GM12878 (cell line): Measurements from ENCODE around the gene NUB1. TPM values are rescaled to one million over a fixed set of nuclear protein-coding genes. Genes with fewer than 3 reads are reported as not detected.

ENCODE experiments used
- ATAC-seq: fragments of 200-7000 bp; cut with Tn5 transposase; 3 replicates; pipeline ENCODE4 v1.9.1; 2020; ENCODE audit warnings: mild to moderate bottlenecking, moderate library complexity
- BruUV-seq: library from RNA; stranded (reverse); fragments of 400-500 nt; replicated peaks from 2 replicates; lab custom pipeline; 2021; lab: Mats Ljungman, UMichigan
- CTCF ChIA-PET: fragments of 300-600 bp; sonication (Branson Sonifier 250); formaldehyde crosslinking; extraction: SDS; loops from one replicate; lab custom pipeline; 2021; ENCODE audit warnings: inconsistent platforms; lab: Yijun Ruan, JAX
- POLR2A ChIA-PET: fragments of 350-600 bp; formaldehyde crosslinking; extraction: SDS; loops from one replicate; lab custom pipeline; 2021; ENCODE audit warnings: inconsistent platforms; lab: Charles Lee
- RAD21 ChIA-PET: fragments of 300-600 bp; sonication (Branson Sonifier 250); formaldehyde crosslinking; loops from one replicate; lab custom pipeline; 2023; ENCODE audit warnings: antibody characterized with exemption; ENCODE audit not compliant: unreplicated experiment; lab: Charles Lee
- SMC1A ChIA-PET: fragments of 300-600 bp; sonication (Branson Sonifier 250); formaldehyde crosslinking; loops from one replicate; lab custom pipeline; 2023; ENCODE audit not compliant: unreplicated experiment, uncharacterized antibody; lab: Charles Lee
- DNase-seq: peaks from one replicate; pipeline ENCODE4 v3.0.0-alpha.2; 2011; ENCODE audit warnings: low read depth, low spot score
- FAIRE-seq: peaks from 3 replicates; lab custom pipeline; 2011; peaks lifted over from hg19 to GRCh38; lab: Jason Lieb, UNC
- H2AFZ ChIP-seq: 2 replicates; pipeline ENCODE4 v1.6.0; 2011; ENCODE audit warnings: low read depth, low read length, control low read depth; ENCODE audit not compliant: control insufficient read depth
- H3K27ac ChIP-seq: 2 replicates; pipeline ENCODE4 v1.5.1; 2011; ENCODE audit warnings: control low read depth; ENCODE audit not compliant: control insufficient read depth, insufficient read depth
- H3K27me3 ChIP-seq, 2 experiments: replicated peaks in 1 of 2; 2 replicates each; pipeline versions ENCODE4 v1.6.0 to v1.6.1; 2011; ENCODE audit warnings: low read length in 1 of 2; ENCODE audit not compliant: control insufficient read depth in 2 of 2, insufficient read depth in 2 of 2
- H3K36me3 ChIP-seq, 2 experiments: 2 replicates each; pipeline ENCODE4 v1.5.1; 2011; ENCODE audit warnings: low read length in 1 of 2; ENCODE audit not compliant: control insufficient read depth in 2 of 2, insufficient read depth in 2 of 2
- H3K4me1 ChIP-seq: 2 replicates; pipeline ENCODE4 v1.6.1; 2011; ENCODE audit warnings: mild to moderate bottlenecking, low read length, moderate library complexity, mixed read lengths; ENCODE audit not compliant: control insufficient read depth, insufficient read depth
- H3K4me2 ChIP-seq: 2 replicates; pipeline ENCODE4 v1.6.0; 2011; ENCODE audit warnings: control low read depth; ENCODE audit not compliant: control insufficient read depth, insufficient read depth
- H3K4me3 ChIP-seq: fragments of 200-600 bp; sonication (generic); 2 replicates; pipeline ENCODE4 v1.5.1; 2016
- H3K79me2 ChIP-seq: 2 replicates; pipeline ENCODE4 v1.6.0; 2011; ENCODE audit warnings: low read length; ENCODE audit not compliant: control insufficient read depth, insufficient read depth
- H3K9ac ChIP-seq: 2 replicates; pipeline ENCODE4 v1.8.0; 2011; ENCODE audit warnings: low read length, control low read depth, mixed read lengths; ENCODE audit not compliant: control insufficient read depth, insufficient read depth
- H3K9me3 ChIP-seq: replicated peaks from 3 replicates; pipeline ENCODE4 v1.5.1; 2011; ENCODE audit warnings: mild to moderate bottlenecking, low read length; ENCODE audit not compliant: control insufficient read depth, insufficient read depth
- H4K20me1 ChIP-seq: 2 replicates; pipeline ENCODE4 v1.6.0; 2011; ENCODE audit not compliant: control insufficient read depth, insufficient read depth
- JUNB ChIP-seq: IDR thresholded peaks from 2 replicates; pipeline ENCODE4 v1.6.1; 2016; ENCODE audit warnings: antibody characterized with exemption, mild to moderate bottlenecking
- NBN ChIP-seq: fragments of 450-650 bp; IDR thresholded peaks from 2 replicates; pipeline ENCODE4 v1.6.1; 2016
- NR2F1 ChIP-seq: fragments of 450-650 bp; conservative IDR thresholded peaks from 2 replicates; pipeline ENCODE4 v1.6.1; 2017; ENCODE audit warnings: mild to moderate bottlenecking
- RAD21 ChIP-seq: IDR thresholded peaks from 2 replicates; pipeline ENCODE4 v1.6.1; 2011; ENCODE audit warnings: mild to moderate bottlenecking, low read depth, low read length, moderate library complexity; ENCODE audit not compliant: insufficient read depth
- SMC3 ChIP-seq: IDR thresholded peaks from 2 replicates; pipeline ENCODE4 v1.6.1; 2011; ENCODE audit warnings: low read length, improper control_type of control experiment, borderline replicate concordance
- ZZZ3 ChIP-seq: IDR thresholded peaks from 2 replicates; pipeline ENCODE4 v1.6.1; 2011; ENCODE audit warnings: low read depth; ENCODE audit not compliant: control insufficient read depth, insufficient read length
- WGBS: methylation state at CpG from one replicate; pipeline ENCODE4 v1.1.6; 2016; ENCODE audit warnings: low lambda C conversion rate; ENCODE audit not compliant: insufficient replicate concordance, insufficient coverage; ENCODE audit errors: missing lambda C conversion rate; 5-methylcytosine and 5-hydroxymethylcytosine counted together
- in situ Hi-C: fragments of 300-500 bp; cut with MboI; formaldehyde crosslinking; loops from 9 replicates; pipeline ENCODE4 v1.14.3; 2018; ENCODE audit warnings: mixed read lengths
- intact Hi-C: fragments of 100-400 bp; cut with micrococcal nuclease; formaldehyde crosslinking; loops from one replicate; pipeline ENCODE4 v1.14.2; 2022; ENCODE audit not compliant: unreplicated experiment
- polyA plus RNA-seq, 11 experiments: library from polyadenylated mRNA; depleted of rRNA in 4 of 11; unstranded in 6 of 11; stranded (reverse) in 5 of 11; fragments of >200 nt; fragmentation: Nextera tagmentation in 4 of 11; fragmentation: Illumina TruSeq in 1 of 11; extraction: Ambion mirVana in 4 of 11; extraction: Trizol in 1 of 11; gene quantifications; 1 replicate in 1 of 11; 2 replicates in 10 of 11; pipeline versions ENCODE4 v1.2.1 to v1.2.3, GENCODE V29; 2011 to 2016; ENCODE audit warnings: inconsistent platforms in 2 of 11, missing spikeins in 2 of 11, low read depth in 1 of 11
- total RNA-seq, 4 experiments: library from RNA; depleted of rRNA in 3 of 4; stranded (reverse); fragments of >200 nt in 3 of 4; fragmentation: Illumina TruSeq in 1 of 4; extraction: Trizol in 1 of 4; gene quantifications; 2 replicates each; pipeline versions ENCODE4 v1.2.1 to v1.2.3, GENCODE V29; 2013 to 2021
- TF ChIP-seq, protein P1 (sequence below), 3 experiments: IDR thresholded peaks in 2 of 3; conservative IDR thresholded peaks in 1 of 3; 2 replicates each; pipeline ENCODE4 v1.5.1; 2011; ENCODE audit warnings: low read depth in 3 of 3, low read length in 3 of 3, mild to moderate bottlenecking in 3 of 3, control low read depth in 2 of 3, moderate library complexity in 2 of 3, inconsistent platforms in 1 of 3, mixed read lengths in 1 of 3; ENCODE audit not compliant: control insufficient read depth in 2 of 3, insufficient read depth in 1 of 3; ENCODE audit errors: extremely low read depth in 1 of 3

NUB1 gene
- total and polyA plus RNA-seq, 10 of the 15 experiments (the other 5 are each of a cell fraction or from before 2014, with no cell fraction given), result 24.1 to 102 (median 49.0) TPM

GRCh38 chr7:151351027-151351426 lies 9.4 kb downstream of the NUB1 start:
- peak overlapping the region; percentile 83 for H3K4me2 ChIP-seq
- peaks cover 37% of the 10 kb centered on the region for H3K4me1 ChIP-seq
- FAIRE-seq (no peak), ATAC-seq (peak; percentile 76), DNase-seq (no peak)
- H3K36me3 ChIP-seq, result peaks cover 10 to 31% of the 10 kb centered on the region in 2 experiments
- RAD21 ChIA-PET, result interaction anchor here (1.0 to 5.2 kb wide), 7 partner anchors 8 to 281 kb away, joined by 3 to 104 read pairs (median 4); partner anchors contain the start of gene NUB1
- CTCF ChIA-PET, result interaction anchor here (0.6 to 11.9 kb wide), 23 partner anchors 9 to 408 kb away, joined by 3 to 252 read pairs (median 6); partner anchors contain the start of genes ABCF2 and NUB1
- SMC1A ChIA-PET, result interaction anchor here (0.8 to 7.6 kb wide), 14 partner anchors 9 to 279 kb away, joined by 3 to 152 read pairs (median 4); partner anchors contain the start of gene NUB1
- no peaks in the 10 kb centered on the region for H3K27me3 ChIP-seq
- H4K20me1 ChIP-seq, result no peaks in the 10 kb centered on the region
- WGBS, result 30% methylated on average over 8 of the region's 8 CpGs
- peak overlapping the region; percentile 94 for H3K27ac ChIP-seq
- H3K9me3 ChIP-seq, result no peaks in the 10 kb centered on the region; the same call in 2 of the 3 replicates
- TF ChIP-seq RAD21 (peak; percentile 54), ZZZ3 (no peak), JUNB (0 out of 2 replicates have a peak, but pooled peaks have one; percentile 30), NBN (no peak), SMC3 (peak; percentile 43; the same call in 1 of the 2 replicates), NR2F1 (0 out of 2 replicates have a peak, but pooled peaks have one; percentile 21)
- TF ChIP-seq, protein P1, sequence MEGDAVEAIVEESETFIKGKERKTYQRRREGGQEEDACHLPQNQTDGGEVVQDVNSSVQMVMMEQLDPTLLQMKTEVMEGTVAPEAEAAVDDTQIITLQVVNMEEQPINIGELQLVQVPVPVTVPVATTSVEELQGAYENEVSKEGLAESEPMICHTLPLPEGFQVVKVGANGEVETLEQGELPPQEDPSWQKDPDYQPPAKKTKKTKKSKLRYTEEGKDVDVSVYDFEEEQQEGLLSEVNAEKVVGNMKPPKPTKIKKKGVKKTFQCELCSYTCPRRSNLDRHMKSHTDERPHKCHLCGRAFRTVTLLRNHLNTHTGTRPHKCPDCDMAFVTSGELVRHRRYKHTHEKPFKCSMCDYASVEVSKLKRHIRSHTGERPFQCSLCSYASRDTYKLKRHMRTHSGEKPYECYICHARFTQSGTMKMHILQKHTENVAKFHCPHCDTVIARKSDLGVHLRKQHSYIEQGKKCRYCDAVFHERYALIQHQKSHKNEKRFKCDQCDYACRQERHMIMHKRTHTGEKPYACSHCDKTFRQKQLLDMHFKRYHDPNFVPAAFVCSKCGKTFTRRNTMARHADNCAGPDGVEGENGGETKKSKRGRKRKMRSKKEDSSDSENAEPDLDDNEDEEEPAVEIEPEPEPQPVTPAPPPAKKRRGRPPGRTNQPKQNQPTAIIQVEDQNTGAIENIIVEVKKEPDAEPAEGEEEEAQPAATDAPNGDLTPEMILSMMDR (IDR thresholded peaks at IDR 0.05 in 2 of 3, conservative IDR thresholded peaks at IDR 0.05 in 1 of 3; ENCODE audit: control insufficient read depth in 2 of 3, extremely low read depth in 1 of 3, insufficient read depth in 1 of 3, low read depth in 3 of 3, low read length in 3 of 3), result peak; percentile 56 to 67 (median 59)
- in situ Hi-C loops, result loop anchor here (5.0 kb wide), 1 partner anchor 34 kb away; no protein-coding TSS in a partner anchor
- H3K79me2 ChIP-seq, result peaks cover 22% of the 10 kb centered on the region
- H3K4me3 ChIP-seq, result peak overlapping the region; percentile 34; the same call in 1 of the 2 replicates
- no peak overlapping the region for H2AFZ ChIP-seq
- POLR2A ChIA-PET, result interaction anchor here (0.6 to 3.4 kb wide), 5 partner anchors 9 to 1928 kb away, joined by 3 to 18 read pairs (median 8); partner anchors contain the start of gene NUB1
- intact Hi-C loops, result no loop called here
- peak overlapping the region; percentile 10; the same call in 1 of the 2 replicates for H3K9ac ChIP-seq
- no TSS peak for BruUV-seq
